IMR-90 (cell line): ENCODE results near the gene RABGEF1. TPM values are rescaled to one million over a fixed set of nuclear protein-coding genes. Genes with fewer than 3 reads are reported as not detected.

ENCODE experiments used
- ATAC-seq: fragments of 200-7000 bp; cut with Tn5 transposase; 2 replicates; pipeline ENCODE4 v1.9.1; 2020; ENCODE audit warnings: low read depth, mild to moderate bottlenecking, moderate library complexity
- BruUV-seq: library from RNA; stranded (reverse); fragments of 400-500 nt; replicated peaks from 2 replicates; lab custom pipeline; 2021; lab: Mats Ljungman, UMichigan
- CTCF ChIA-PET: fragments of 300-600 bp; formaldehyde crosslinking; extraction: SDS; loops from one replicate; lab custom pipeline; 2021; ENCODE audit warnings: antibody characterized with exemption; lab: Yijun Ruan, JAX
- POLR2A ChIA-PET: fragments of 300-600 bp; sonication (Branson Sonifier 250); formaldehyde crosslinking; loops from one replicate; lab custom pipeline; 2022; ENCODE audit warnings: antibody characterized with exemption; ENCODE audit not compliant: unreplicated experiment; lab: Charles Lee
- DNase-seq: peaks from one replicate; pipeline ENCODE4 v3.0.0; 2013
- H2AFZ ChIP-seq: replicated peaks from 2 replicates; pipeline ENCODE3; 2013; ENCODE audit warnings: low read length, mild to moderate bottlenecking; ENCODE audit not compliant: poor library complexity
- H2AK5ac ChIP-seq: 2 replicates; pipeline ENCODE4 v1.6.1; 2013; ENCODE audit warnings: low read depth, low read length, inconsistent platforms
- H2AK9ac ChIP-seq: replicated peaks from 2 replicates; pipeline ENCODE3; 2013; ENCODE audit warnings: mild to moderate bottlenecking, low read depth, low read length, moderate library complexity; ENCODE audit not compliant: poor library complexity
- H2BK120ac ChIP-seq: 2 replicates; pipeline ENCODE4 v1.6.1; 2013; ENCODE audit warnings: low read depth, low read length, inconsistent platforms
- H2BK15ac ChIP-seq: 3 replicates; pipeline ENCODE4 v1.6.1; 2013; ENCODE audit warnings: low read depth, low read length, inconsistent platforms
- H2BK20ac ChIP-seq: 2 replicates; pipeline ENCODE4 v1.6.1; 2013; ENCODE audit warnings: low read depth, mild to moderate bottlenecking, inconsistent platforms, low read length, moderate library complexity
- H2BK5ac ChIP-seq: 2 replicates; pipeline ENCODE4 v1.6.1; 2013; ENCODE audit warnings: mild to moderate bottlenecking, low read depth, low read length, inconsistent platforms; ENCODE audit not compliant: poor library complexity, severe bottlenecking
- H3K14ac ChIP-seq: replicated peaks from 2 replicates; pipeline ENCODE4 v1.6.1; 2013; ENCODE audit warnings: low read depth, low read length, inconsistent platforms
- H3K18ac ChIP-seq: 2 replicates; pipeline ENCODE4 v1.6.1; 2013; ENCODE audit warnings: low read depth, low read length, control low read depth
- H3K23ac ChIP-seq: 2 replicates; pipeline ENCODE4 v1.6.1; 2013; ENCODE audit warnings: low read depth, low read length, inconsistent platforms
- H3K27ac ChIP-seq: 2 replicates; pipeline ENCODE4 v1.5.1; 2013; ENCODE audit warnings: mild to moderate bottlenecking, control low read depth, low read length; ENCODE audit not compliant: insufficient read depth
- H3K27me3 ChIP-seq: 2 replicates; pipeline ENCODE4 v1.6.1; 2013; ENCODE audit warnings: low read length; ENCODE audit not compliant: control insufficient read depth, insufficient read depth
- H3K36me3 ChIP-seq: 2 replicates; pipeline ENCODE4 v1.6.1; 2013; ENCODE audit warnings: low read length, mixed read lengths; ENCODE audit not compliant: control insufficient read depth, insufficient read depth
- H3K4ac ChIP-seq: 2 replicates; pipeline ENCODE4 v1.6.1; 2013; ENCODE audit warnings: low read depth, low read length, inconsistent platforms
- H3K4me1 ChIP-seq: 2 replicates; pipeline ENCODE4 v1.6.1; 2013; ENCODE audit warnings: low read length, mixed read lengths; ENCODE audit not compliant: control insufficient read depth, insufficient read depth
- H3K4me2 ChIP-seq: 2 replicates; pipeline ENCODE4 v1.6.1; 2013; ENCODE audit warnings: low read depth, mild to moderate bottlenecking, control low read depth, low read length, moderate library complexity
- H3K4me3 ChIP-seq: 2 replicates; pipeline ENCODE4 v1.5.1; 2013; ENCODE audit warnings: low read depth, mild to moderate bottlenecking, control low read depth, low read length, moderate library complexity; ENCODE audit not compliant: insufficient read depth
- H3K56ac ChIP-seq: 2 replicates; pipeline ENCODE4 v1.6.1; 2013; ENCODE audit warnings: low read length, inconsistent platforms; ENCODE audit not compliant: insufficient read depth; ENCODE audit errors: extremely low read depth
- H3K79me1 ChIP-seq, 2 experiments: 2 replicates each; pipeline ENCODE4 v1.6.1; 2013; ENCODE audit warnings: low read length in 2 of 2, inconsistent platforms in 1 of 2, low read depth in 1 of 2
- H3K9ac ChIP-seq: 2 replicates; pipeline ENCODE4 v1.6.1; 2013; ENCODE audit warnings: low read depth, low read length, control low read depth
- H3K9me1 ChIP-seq: 2 replicates; pipeline ENCODE4 v1.6.1; 2013; ENCODE audit warnings: low read length, inconsistent platforms; ENCODE audit not compliant: insufficient read depth
- H3K9me3 ChIP-seq: 2 replicates; pipeline ENCODE4 v1.6.1; 2013; ENCODE audit warnings: low read length; ENCODE audit not compliant: control insufficient read depth, insufficient read depth
- H4K20me1 ChIP-seq: 2 replicates; pipeline ENCODE4 v1.6.1; 2013; ENCODE audit warnings: low read length, inconsistent platforms; ENCODE audit not compliant: insufficient read depth
- H4K5ac ChIP-seq: 2 replicates; pipeline ENCODE4 v1.6.1; 2013; ENCODE audit warnings: mild to moderate bottlenecking, low read depth, low read length, control low read depth
- H4K8ac ChIP-seq, 2 experiments: 2 replicates each; pipeline ENCODE4 v1.6.1; 2013; ENCODE audit warnings: low read depth in 2 of 2, low read length in 2 of 2, control low read depth in 1 of 2, inconsistent platforms in 1 of 2
- H4K91ac ChIP-seq: 2 replicates; pipeline ENCODE4 v1.6.1; 2013; ENCODE audit warnings: low read depth, low read length, inconsistent platforms; ENCODE audit not compliant: insufficient read depth
- BHLHE40 ChIP-seq: fragments of 150-350 bp; IDR thresholded peaks from 2 replicates; pipeline ENCODE4 v1.6.1; 2016; ENCODE audit warnings: mild to moderate bottlenecking, low read depth, low read length
- MAZ ChIP-seq: IDR thresholded peaks from 2 replicates; pipeline ENCODE4 v1.6.1; 2012; ENCODE audit warnings: low read depth, mild to moderate bottlenecking, low read length, improper control_type of control experiment, moderate library complexity, borderline replicate concordance
- MXI1 ChIP-seq: IDR thresholded peaks from 2 replicates; pipeline ENCODE4 v1.6.1; 2012; ENCODE audit warnings: low read depth, mild to moderate bottlenecking, low read length, moderate library complexity, borderline replicate concordance
- NFE2L2 ChIP-seq: fragments of 150-350 bp; IDR thresholded peaks from 2 replicates; pipeline ENCODE4 v1.6.1; 2016; ENCODE audit warnings: low read depth, mild to moderate bottlenecking, low read length
- POLR2A ChIP-seq: IDR thresholded peaks from 2 replicates; pipeline ENCODE4 v1.6.1; 2012; ENCODE audit warnings: mild to moderate bottlenecking, low read depth, low read length
- RAD21 ChIP-seq: IDR thresholded peaks from 2 replicates; pipeline ENCODE4 v1.6.1; 2012; ENCODE audit warnings: low read length, improper control_type of control experiment
- RFX5 ChIP-seq: IDR thresholded peaks from 2 replicates; pipeline ENCODE4 v1.8.0; 2012; ENCODE audit warnings: low read depth, mild to moderate bottlenecking, low read length, moderate library complexity
- SMC3 ChIP-seq: fragments of 150-350 bp; IDR thresholded peaks from 2 replicates; pipeline ENCODE4 v1.6.1; 2016; ENCODE audit warnings: low read depth, mild to moderate bottlenecking, antibody characterized with exemption, low read length, moderate library complexity
- WGBS, 2 experiments: methylation state at CpG; one replicate each; pipeline versions ENCODE4 v1.1.5 to v1.1.7; 2013; ENCODE audit warnings: missing lambda C conversion rate in 2 of 2; ENCODE audit not compliant: insufficient read length in 1 of 2; ENCODE audit errors: extremely low coverage in 2 of 2; 5-methylcytosine and 5-hydroxymethylcytosine counted together
- dilution Hi-C: fragments of 300-500 bp; cut with HindIII; formaldehyde crosslinking; loops from one replicate; pipeline ENCODE4 v1.14.3; 2018; ENCODE audit warnings: low sequenced_read_pairs; ENCODE audit not compliant: unreplicated experiment
- in situ Hi-C: fragments of 300-500 bp; cut with MboI; formaldehyde crosslinking; loops from 3 replicates; pipeline ENCODE4 v1.14.3; 2019; ENCODE audit warnings: low sequenced_read_pairs, inconsistent platforms, mixed read lengths
- intact Hi-C: fragments of 100-400 bp; cut with micrococcal nuclease; formaldehyde crosslinking; loops from 2 replicates; pipeline ENCODE4 v1.10.0; 2022
- polyA plus RNA-seq, 3 experiments: library from polyadenylated mRNA; depleted of rRNA; stranded (reverse); fragments of >200 nt; gene quantifications; 2 replicates each; pipeline ENCODE4 v1.2.3, GENCODE V29; 2012; ENCODE audit warnings: low replicate concordance in 1 of 3
- total RNA-seq: library from RNA; depleted of rRNA; stranded (reverse); fragments of >200 nt; gene quantifications from 2 replicates; pipeline ENCODE4 v1.2.3, GENCODE V29; 2012

The RABGEF1 gene
- total and polyA plus RNA-seq, 2 of the 4 experiments (the other 2 are of a cell fraction) = 34.9 to 56.6 TPM

DNA sequence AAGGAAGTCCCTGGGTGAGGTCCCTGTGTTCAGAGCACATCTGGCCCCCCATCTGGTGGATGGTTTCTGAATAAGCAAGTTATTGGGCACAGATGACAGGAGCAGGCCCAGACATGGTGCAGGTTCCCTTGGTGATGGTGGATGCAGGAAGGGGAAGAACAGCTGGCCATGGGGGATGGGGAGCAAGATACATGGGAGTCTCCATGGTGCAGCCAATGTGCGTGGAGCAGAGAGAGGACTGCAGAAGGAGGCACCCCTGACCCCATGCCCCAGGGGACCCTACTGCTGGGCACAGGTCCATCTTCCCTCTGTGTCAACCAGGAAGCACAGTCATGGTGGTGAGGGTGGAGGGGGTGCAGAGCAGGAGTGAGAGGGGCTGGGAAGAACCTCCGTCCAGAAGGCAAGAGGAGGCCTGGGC is 43.8 kb upstream of the RABGEF1 start:
- intact Hi-C loops = no loop called here
- WGBS, 2 experiments = no CpG with 5 or more reads among the region's 2 CpGs

More for the DNA sequence above, 43.8 kb upstream of the RABGEF1 start:
- TF ChIP-seq MXI1 (no peak), SMC3 (no peak), RAD21 (no peak), NFE2L2 (no peak), MAZ (no peak), RFX5 (no peak), BHLHE40 (no peak), POLR2A (no peak; the same call in 1 of the 2 replicates)
- Histone ChIP-seq H4K5ac (no peak overlapping the region), H2BK15ac (no peak overlapping the region), H3K9me1 (0 out of 2 replicates have a peak, but pooled peaks cover 7% of the 10 kb centered on the region), H3K14ac (no peak overlapping the region), H4K20me1 (peaks cover 11% of the 10 kb centered on the region; the same call in 1 of the 2 replicates), H4K91ac (no peak overlapping the region), H3K27ac (no peak overlapping the region), H3K27me3 (no peaks in the 10 kb centered on the region), H3K18ac (no peak overlapping the region), H3K4me3 (no peak overlapping the region), H3K9me3 (no peaks in the 10 kb centered on the region), H3K23ac (no peak overlapping the region), H4K8ac (no peak overlapping the region), H3K4me2 (no peak overlapping the region), H3K4me1 (peaks cover 7% of the 10 kb centered on the region), H3K4ac (no peak overlapping the region), H2AK5ac (no peak overlapping the region), H3K9ac (no peak overlapping the region), H3K56ac (no peak overlapping the region), H3K36me3 (peaks cover 23% of the 10 kb centered on the region), H2BK120ac (no peak overlapping the region), H2AK9ac (peak overlapping the region; percentile 2), H2AFZ (no peak overlapping the region), H2BK20ac (no peak overlapping the region), H3K79me1 (peaks cover 6 to 60% of the 10 kb centered on the region in 2 experiments), H2BK5ac (no peak overlapping the region)
- DNase-seq (peak; percentile 22), ATAC-seq (peak; percentile 33)
- ChIA-PET CTCF (no interaction called here), POLR2A (no interaction called here)
- BruUV-seq = no TSS peak
- in situ Hi-C loops (no loop called here), dilution Hi-C loops (no loop called here)
